SK-N-SH (cell line): ENCODE results near the gene MRAP2. TPM values are rescaled to one million over a fixed set of nuclear protein-coding genes. Genes with fewer than 3 reads are reported as not detected.
"Not testable (repeated sequence)": the region's sequence is repeated elsewhere in the genome, so short reads cannot be mapped to it uniquely, and the experiment has no call there.

Source experiments
- CTCF ChIA-PET: fragments of 300-600, 350-600 bp; formaldehyde crosslinking; extraction: SDS; loops from one replicate; lab custom pipeline; 2021; lab: Yijun Ruan, JAX
- POLR2A ChIA-PET: fragments of 350-600 bp; sonication (Branson Sonifier 250); formaldehyde crosslinking; extraction: SDS; loops from one replicate; lab custom pipeline; 2020; ENCODE audit warnings: antibody characterized with exemption, inconsistent platforms; lab: Yijun Ruan, JAX
- DNase-seq: peaks from one replicate; pipeline ENCODE4 v3.0.0; 2012
- H2AFZ ChIP-seq: fragments of 200-600 bp; sonication (generic); 2 replicates; pipeline ENCODE4 v1.8.1; 2016; ENCODE audit warnings: antibody characterized with exemption, mild to moderate bottlenecking, low read depth
- H3F3A ChIP-seq: fragments of 200-600 bp; sonication (generic); replicated peaks from 2 replicates; pipeline ENCODE3; 2016; ENCODE audit warnings: antibody characterized with exemption, mild to moderate bottlenecking; ENCODE audit not compliant: insufficient read depth
- H3K27ac ChIP-seq, 2 experiments: fragments of 200-500 bp in 1 of 2; fragments of 200-600 bp in 1 of 2; sonication (Bioruptor generic) in 1 of 2; sonication (generic), shearing (Covaris generic) in 1 of 2; 2 replicates each; pipeline versions ENCODE4 v1.5.1 to v1.6.1; 2014 to 2016; ENCODE audit warnings: low read depth in 2 of 2, inconsistent platforms in 1 of 2, low read length in 1 of 2, mild to moderate bottlenecking in 1 of 2, mixed read lengths in 1 of 2
- H3K27me3 ChIP-seq: fragments of 200-600 bp; sonication (generic), shearing (Covaris generic); 2 replicates; pipeline ENCODE4 v1.6.1; 2016; ENCODE audit warnings: mixed run types; ENCODE audit not compliant: insufficient read depth
- H3K36me3 ChIP-seq, 2 experiments: fragments of 200-500 bp in 1 of 2; fragments of 200-600 bp in 1 of 2; sonication (Bioruptor generic) in 1 of 2; sonication (generic) in 1 of 2; replicated peaks in 1 of 2; 2 replicates each; pipeline versions ENCODE3 to v1.5.1; 2014 to 2016; ENCODE audit warnings: low read length in 1 of 2, mild to moderate bottlenecking in 1 of 2; ENCODE audit not compliant: insufficient read depth in 2 of 2, control insufficient read depth in 1 of 2
- H3K4me1 ChIP-seq, 2 experiments: fragments of 200-500 bp in 1 of 2; fragments of 200-600 bp in 1 of 2; sonication (Bioruptor generic) in 1 of 2; sonication (generic), shearing (Covaris generic) in 1 of 2; 2 replicates each; pipeline versions ENCODE4 v1.5.1 to v1.6.1; 2014 to 2016; ENCODE audit warnings: low read depth in 1 of 2, low read length in 1 of 2, mixed run types in 1 of 2; ENCODE audit not compliant: insufficient read depth in 2 of 2, control insufficient read depth in 1 of 2
- H3K4me2 ChIP-seq: fragments of 200-600 bp; sonication (generic), shearing (Covaris generic); 2 replicates; pipeline ENCODE4 v1.6.1; 2017; ENCODE audit warnings: mixed run types
- H3K4me3 ChIP-seq, 2 experiments: fragments of 200-500 bp in 1 of 2; fragments of 200-600 bp in 1 of 2; sonication (Bioruptor generic) in 1 of 2; sonication (generic), shearing (Covaris generic) in 1 of 2; 2 replicates each; pipeline versions ENCODE4 v1.5.1 to v1.8.1; 2014 to 2016; ENCODE audit warnings: low read depth in 2 of 2, inconsistent platforms in 1 of 2, low read length in 1 of 2, mild to moderate bottlenecking in 1 of 2, mixed read lengths in 1 of 2, moderate library complexity in 1 of 2
- H3K79me2 ChIP-seq: fragments of 200-600 bp; sonication (generic); 2 replicates; pipeline ENCODE4 v1.8.1; 2017; ENCODE audit warnings: mild to moderate bottlenecking; ENCODE audit not compliant: insufficient read depth
- H3K9ac ChIP-seq: fragments of 200-600 bp; sonication (generic); 2 replicates; pipeline ENCODE4 v1.6.1; 2017; ENCODE audit warnings: mixed run types
- H3K9me2 ChIP-seq: fragments of 200-600 bp; sonication (generic); 2 replicates; pipeline ENCODE4 v1.6.1; 2017; ENCODE audit warnings: mixed run types
- H3K9me3 ChIP-seq: fragments of 200-600 bp; sonication (generic); 2 replicates; pipeline ENCODE4 v1.6.1; 2017; ENCODE audit warnings: mixed run types, mild to moderate bottlenecking, moderate library complexity
- H4K20me1 ChIP-seq: fragments of 200-600 bp; sonication (generic); 2 replicates; pipeline ENCODE4 v1.6.1; 2017; ENCODE audit warnings: mild to moderate bottlenecking, mixed run types; ENCODE audit not compliant: insufficient read depth
- CHD2 ChIP-seq: fragments of 150-350 bp; IDR thresholded peaks from 2 replicates; pipeline ENCODE4 v1.6.1; 2018; ENCODE audit warnings: low read length; ENCODE audit not compliant: partially characterized antibody
- EZH2phosphoT487 ChIP-seq: fragments of 200-600 bp; sonication (generic); IDR thresholded peaks from 2 replicates; pipeline ENCODE4 v1.6.1; 2017; ENCODE audit warnings: low read depth, mixed run types, mild to moderate bottlenecking, antibody characterized with exemption, moderate library complexity, borderline replicate concordance
- FOSL2 ChIP-seq: IDR thresholded peaks from 2 replicates; pipeline ENCODE4 v1.4.0; 2012; ENCODE audit warnings: low read depth, mild to moderate bottlenecking, moderate library complexity, borderline replicate concordance
- JUND ChIP-seq: IDR thresholded peaks from 2 replicates; pipeline ENCODE4 v1.4.0; 2012
- NRF1 ChIP-seq: IDR thresholded peaks from 2 replicates; pipeline ENCODE4 v1.6.1; 2012; ENCODE audit warnings: low read depth, mild to moderate bottlenecking, low read length
- RFX5 ChIP-seq: IDR thresholded peaks from 2 replicates; pipeline ENCODE4 v1.6.1; 2012; ENCODE audit warnings: mild to moderate bottlenecking, improper control_type of control experiment, low read length
- SIN3A ChIP-seq: IDR thresholded peaks from 2 replicates; pipeline ENCODE4 v1.6.1; 2012; ENCODE audit warnings: low read depth, mild to moderate bottlenecking, low read length, moderate library complexity, borderline replicate concordance
- SMC3 ChIP-seq: IDR thresholded peaks from 2 replicates; pipeline ENCODE4 v1.6.1; 2012; ENCODE audit warnings: low read depth, low read length, improper control_type of control experiment
- TCF12 ChIP-seq: IDR thresholded peaks from 2 replicates; pipeline ENCODE4 v1.4.0; 2012
- TEAD4 ChIP-seq: IDR thresholded peaks from 2 replicates; pipeline ENCODE4 v1.4.0; 2012; ENCODE audit warnings: mild to moderate bottlenecking, borderline replicate concordance; ENCODE audit not compliant: insufficient read depth
- YY1 ChIP-seq: IDR thresholded peaks from 2 replicates; pipeline ENCODE4 v1.4.0; 2012; ENCODE audit warnings: low read depth, mild to moderate bottlenecking
- WGBS: methylation state at CpG from one replicate; pipeline ENCODE4 v1.1.6; 2017; ENCODE audit warnings: low lambda C conversion rate; 5-methylcytosine and 5-hydroxymethylcytosine counted together
- polyA plus RNA-seq, 3 experiments: library from polyadenylated mRNA; depleted of rRNA; stranded (reverse); fragments of >200 nt; gene quantifications; 2 replicates each; pipeline ENCODE4 v1.2.3, GENCODE V29; 2012
- TF ChIP-seq, protein P1 (sequence below): fragments of 150-350 bp; IDR thresholded peaks from 2 replicates; pipeline ENCODE4 v1.6.1; 2016; ENCODE audit warnings: mild to moderate bottlenecking, low read depth, low read length
- TF ChIP-seq, protein P2 (sequence below): IDR thresholded peaks from 2 replicates; pipeline ENCODE4; 2012
- TF ChIP-seq, protein P3 (sequence below): fragments of 150-350 bp; IDR thresholded peaks from 2 replicates; pipeline ENCODE4 v1.6.1; 2017; ENCODE audit warnings: antibody characterized with exemption, low read length, low read depth, borderline replicate concordance

Gene MRAP2
- polyA plus RNA-seq, 1 of the 3 experiments (the other 2 are of a cell fraction): 0.12 TPM

DNA sequence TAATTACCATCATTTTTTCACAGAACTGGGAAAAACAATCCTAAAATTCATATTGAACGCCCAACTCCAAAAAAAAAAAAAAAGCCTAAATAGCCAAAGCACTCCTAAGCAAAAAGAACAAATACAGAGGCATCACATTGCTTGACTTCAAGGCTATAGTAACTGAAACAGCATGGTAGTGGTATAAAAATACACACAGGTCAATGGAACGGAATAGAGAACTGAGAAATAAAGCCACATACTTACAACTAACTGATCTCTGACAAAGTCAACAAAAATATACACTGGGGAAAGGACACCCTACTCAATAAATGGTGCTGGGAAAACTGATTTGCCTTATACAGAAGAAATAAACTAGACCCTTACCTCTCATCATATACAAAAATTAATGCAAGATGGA is 89.6 kb downstream of the MRAP2 start (continued):
- TF ChIP-seq, protein P1, sequence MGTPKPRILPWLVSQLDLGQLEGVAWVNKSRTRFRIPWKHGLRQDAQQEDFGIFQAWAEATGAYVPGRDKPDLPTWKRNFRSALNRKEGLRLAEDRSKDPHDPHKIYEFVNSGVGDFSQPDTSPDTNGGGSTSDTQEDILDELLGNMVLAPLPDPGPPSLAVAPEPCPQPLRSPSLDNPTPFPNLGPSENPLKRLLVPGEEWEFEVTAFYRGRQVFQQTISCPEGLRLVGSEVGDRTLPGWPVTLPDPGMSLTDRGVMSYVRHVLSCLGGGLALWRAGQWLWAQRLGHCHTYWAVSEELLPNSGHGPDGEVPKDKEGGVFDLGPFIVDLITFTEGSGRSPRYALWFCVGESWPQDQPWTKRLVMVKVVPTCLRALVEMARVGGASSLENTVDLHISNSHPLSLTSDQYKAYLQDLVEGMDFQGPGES: no peak
- TF ChIP-seq, protein P2, sequence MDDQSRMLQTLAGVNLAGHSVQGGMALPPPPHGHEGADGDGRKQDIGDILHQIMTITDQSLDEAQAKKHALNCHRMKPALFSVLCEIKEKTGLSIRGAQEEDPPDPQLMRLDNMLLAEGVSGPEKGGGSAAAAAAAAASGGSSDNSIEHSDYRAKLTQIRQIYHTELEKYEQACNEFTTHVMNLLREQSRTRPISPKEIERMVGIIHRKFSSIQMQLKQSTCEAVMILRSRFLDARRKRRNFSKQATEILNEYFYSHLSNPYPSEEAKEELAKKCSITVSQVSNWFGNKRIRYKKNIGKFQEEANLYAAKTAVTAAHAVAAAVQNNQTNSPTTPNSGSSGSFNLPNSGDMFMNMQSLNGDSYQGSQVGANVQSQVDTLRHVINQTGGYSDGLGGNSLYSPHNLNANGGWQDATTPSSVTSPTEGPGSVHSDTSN: no peak
- no peak for TF ChIP-seq JUND
- TF ChIP-seq TEAD4: no peak
- TF ChIP-seq TCF12: no peak
- TF ChIP-seq, all 33 proteins: peak for 0

DNA sequence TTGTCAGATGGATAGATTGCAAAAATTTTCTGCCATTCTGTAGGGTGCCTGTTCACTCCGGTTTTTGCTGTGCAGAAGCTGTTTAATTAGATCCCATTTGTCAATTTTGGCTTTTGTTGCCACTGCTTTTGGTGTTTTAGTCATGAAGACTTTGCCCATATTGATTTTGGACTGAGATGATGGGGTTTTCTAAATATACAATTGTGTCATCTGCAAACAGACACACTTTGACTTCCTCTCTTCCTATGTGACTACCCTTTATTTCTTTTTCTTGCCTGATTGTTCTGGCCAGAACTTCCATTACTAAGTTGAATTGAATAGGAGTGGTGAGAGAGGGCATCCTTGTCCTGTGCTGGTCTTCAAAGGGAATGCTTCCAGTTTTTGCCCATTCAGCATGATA is 96.0 kb downstream of the MRAP2 start:
- H3K79me2 ChIP-seq, H3K9ac ChIP-seq, H3K4me1 ChIP-seq, H2AFZ ChIP-seq, H3K4me2 ChIP-seq, H3K9me2 ChIP-seq, H3K27me3 ChIP-seq, H3K9me3 ChIP-seq, POLR2A ChIA-PET, H3F3A ChIP-seq, H3K4me3 ChIP-seq, H3K27ac ChIP-seq, DNase-seq, H4K20me1 ChIP-seq, CTCF ChIA-PET: not testable (repeated sequence)
- peaks cover 5 to 16% of the 10 kb centered on the region in 2 experiments for H3K36me3 ChIP-seq
- WGBS: 84% methylated on average over 1 of the region's 1 CpG

DNA sequence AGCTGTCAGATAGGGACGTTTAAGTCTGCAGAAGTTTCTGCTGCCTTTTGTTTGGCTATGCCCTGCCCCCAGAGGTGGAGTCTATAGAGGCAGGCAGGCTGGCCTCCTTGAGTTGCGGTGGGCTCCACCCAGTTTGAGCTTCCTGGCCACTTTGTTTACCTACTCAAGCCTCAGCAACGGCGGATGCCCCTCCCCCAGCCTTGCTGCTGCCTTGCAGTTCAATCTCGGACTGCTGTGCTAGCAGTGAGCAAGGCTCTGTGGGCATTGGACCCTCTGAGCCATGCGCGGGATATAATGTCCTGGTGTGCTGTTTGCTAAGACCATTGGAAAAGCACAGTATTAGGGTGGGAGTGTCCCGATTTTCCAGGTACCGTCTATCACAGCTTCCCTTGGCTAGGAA is 99.8 kb downstream of the MRAP2 start:
- H3F3A ChIP-seq, H3K9ac ChIP-seq, H3K36me3 ChIP-seq, H3K79me2 ChIP-seq, H3K9me3 ChIP-seq, H4K20me1 ChIP-seq, DNase-seq, H2AFZ ChIP-seq, H3K4me3 ChIP-seq, CTCF ChIA-PET, H3K27ac ChIP-seq, H3K27me3 ChIP-seq, H3K4me2 ChIP-seq, H3K4me1 ChIP-seq, POLR2A ChIA-PET, H3K9me2 ChIP-seq: not testable (repeated sequence)
- 96% methylated on average over 8 of the region's 9 CpGs for WGBS

DNA sequence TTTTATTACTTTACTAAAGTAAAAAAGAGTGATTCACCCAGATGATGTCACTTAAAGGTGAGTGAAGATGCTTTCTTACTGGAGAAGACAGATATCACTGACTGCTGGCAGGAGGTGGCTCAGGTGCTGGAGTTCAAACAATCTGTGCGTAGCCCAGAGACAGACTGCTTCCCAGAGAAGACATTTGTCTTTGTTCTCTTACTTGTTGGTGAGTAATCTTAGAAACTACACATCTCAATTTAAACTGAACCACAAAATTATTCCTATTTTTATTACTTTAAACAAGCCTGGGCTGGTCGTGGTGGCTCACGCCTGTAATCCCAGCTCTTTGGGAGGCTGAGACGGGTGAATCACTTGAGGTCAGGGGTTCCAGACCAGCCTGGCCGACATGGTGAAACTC is 101.7 kb downstream of the MRAP2 start:
- 0 out of 4 replicates have a peak, but pooled peaks cover 0 to 4% of the 10 kb centered on the region in 2 experiments for H3K4me1 ChIP-seq
- TF ChIP-seq JUND (no peak), FOSL2 (no peak), TEAD4 (no peak), EZH2phosphoT487 (no peak), SIN3A (no peak), NRF1 (no peak), CHD2 (no peak), RFX5 (no peak), TCF12 (no peak), SMC3 (no peak), YY1 (no peak)
- TF ChIP-seq, protein P3, sequence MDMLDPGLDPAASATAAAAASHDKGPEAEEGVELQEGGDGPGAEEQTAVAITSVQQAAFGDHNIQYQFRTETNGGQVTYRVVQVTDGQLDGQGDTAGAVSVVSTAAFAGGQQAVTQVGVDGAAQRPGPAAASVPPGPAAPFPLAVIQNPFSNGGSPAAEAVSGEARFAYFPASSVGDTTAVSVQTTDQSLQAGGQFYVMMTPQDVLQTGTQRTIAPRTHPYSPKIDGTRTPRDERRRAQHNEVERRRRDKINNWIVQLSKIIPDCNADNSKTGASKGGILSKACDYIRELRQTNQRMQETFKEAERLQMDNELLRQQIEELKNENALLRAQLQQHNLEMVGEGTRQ: no peak
- H3K27me3 ChIP-seq: no peaks in the 10 kb centered on the region
- H3K27ac ChIP-seq: no peak overlapping the region
- CTCF ChIA-PET: no interaction called here
- H3K36me3 ChIP-seq: peaks cover 6 to 10% of the 10 kb centered on the region in 2 experiments
- H3F3A ChIP-seq: no peaks in the 10 kb centered on the region
- DNase-seq: no peak
- H4K20me1 ChIP-seq: no peaks in the 10 kb centered on the region
- POLR2A ChIA-PET: no interaction called here
- no peak overlapping the region for H3K9ac ChIP-seq
- no peak overlapping the region for H3K4me2 ChIP-seq
- H3K9me2 ChIP-seq: no peaks in the 10 kb centered on the region
- 98% methylated on average over 5 of the region's 5 CpGs for WGBS
- no peak overlapping the region for H3K4me3 ChIP-seq
- no peaks in the 10 kb centered on the region for H3K9me3 ChIP-seq
- no peaks in the 10 kb centered on the region for H3K79me2 ChIP-seq
- H2AFZ ChIP-seq: no peak overlapping the region
